COR-L47 (cell line): Measurements from ENCODE around the gene CHM.
"Not testable (repeated sequence)": the region's sequence is repeated elsewhere in the genome, so short reads cannot be mapped to it uniquely, and the experiment has no call there.

ENCODE experiments used
- DNase-seq: peaks from one replicate; lab custom pipeline; 2025; lab: John Stamatoyannopoulos, UW

The CHM gene

GRCh38 chrX:86047174-86047935 lies at the start of gene CHM:
Gene CHM (minus strand): TSS chrX:86047558. CDS start chrX:86047532, 26 bp downstream.
- no peak for DNase-seq

GRCh38 chrX:86078650-86079049 lies 31.3 kb upstream of the CHM start:
- no peak for DNase-seq

GRCh38 chrX:86066998-86067397 lies 19.6 kb upstream of the CHM start:
- no peak for DNase-seq

- DNase-seq = no peak
Measured at GRCh38 chrX:86061407-86061806, 14.0 kb upstream of the CHM start.

- no peak for DNase-seq
Measured at GRCh38 chrX:86051741-86052140, 4.4 kb upstream of the CHM start.

- DNase-seq = no peak
Measured at GRCh38 chrX:86047936-86048280, 550 bp upstream of the CHM start.

GRCh38 chrX:86044216-86044615 lies 3.1 kb downstream of the CHM start:
- DNase-seq = no peak

GRCh38 chrX:86039625-86040568 lies 7.5 kb downstream of the CHM start:
- no peak for DNase-seq

- no peak for DNase-seq
Measured at GRCh38 chrX:86033385-86033784, 14.0 kb downstream of the CHM start.

GRCh38 chrX:86028681-86029080 lies 18.7 kb downstream of the CHM start:
- DNase-seq = no peak

- DNase-seq = no peak
Measured at GRCh38 chrX:86023811-86024210, 23.5 kb downstream of the CHM start.

- no peak for DNase-seq
Measured at GRCh38 chrX:86021652-86022289, 25.6 kb downstream of the CHM start.

- DNase-seq = no peak
Measured at GRCh38 chrX:86016139-86016538, 31.2 kb downstream of the CHM start.

GRCh38 chrX:86014959-86015358 lies 32.4 kb downstream of the CHM start:
- DNase-seq = not testable (repeated sequence)

GRCh38 chrX:86014421-86014820 lies 32.9 kb downstream of the CHM start:
- DNase-seq = no peak

- no peak for DNase-seq
Measured at GRCh38 chrX:86013792-86014191, 33.6 kb downstream of the CHM start.

GRCh38 chrX:86012188-86012587 lies 35.2 kb downstream of the CHM start:
- no peak for DNase-seq

- DNase-seq = not testable (repeated sequence)
Measured at GRCh38 chrX:86009803-86010202, 37.6 kb downstream of the CHM start.

GRCh38 chrX:86007891-86008290 lies 39.5 kb downstream of the CHM start:
- not testable (repeated sequence) for DNase-seq

- peak; percentile 3 for DNase-seq
Measured at GRCh38 chrX:86002076-86002896, 45.1 kb downstream of the CHM start.

GRCh38 chrX:85998954-85999353 lies 48.4 kb downstream of the CHM start:
- DNase-seq = no peak

- no peak for DNase-seq
Measured at GRCh38 chrX:85996555-85996954, 50.8 kb downstream of the CHM start.
